Calu3 (cell line): ENCODE measurements around the gene COL18A1. TPM values are rescaled to one million over a fixed set of nuclear protein-coding genes. Genes with fewer than 3 reads are reported as not detected.

Source experiments
- BruUV-seq: library from RNA; stranded (reverse); fragments of 400-500 nt; replicated peaks from 2 replicates; lab custom pipeline; 2021; lab: Mats Ljungman, UMichigan
- CTCF ChIA-PET: fragments of 300-600 bp; sonication (Branson Sonifier 250); formaldehyde crosslinking; loops from one replicate; lab custom pipeline; 2022; ENCODE audit warnings: antibody characterized with exemption; lab: Charles Lee
- DNase-seq: peaks from one replicate; pipeline ENCODE4 v3.0.0; 2022
- H3K27ac Mint-ChIP-seq: one replicate; pipeline ENCODE4 v1.8.0; 2022; ENCODE audit warnings: mixed read lengths; ENCODE audit not compliant: unreplicated experiment
- H3K27me3 Mint-ChIP-seq: one replicate; pipeline ENCODE4 v1.8.0; 2022; ENCODE audit warnings: mixed read lengths; ENCODE audit not compliant: unreplicated experiment
- H3K36me3 Mint-ChIP-seq: one replicate; pipeline ENCODE4 v1.8.0; 2022; ENCODE audit warnings: mild to moderate bottlenecking, moderate library complexity, mixed read lengths; ENCODE audit not compliant: insufficient read depth, unreplicated experiment
- H3K4me1 Mint-ChIP-seq: one replicate; pipeline ENCODE4 v1.8.0; 2022; ENCODE audit warnings: mild to moderate bottlenecking, low read depth, mixed read lengths; ENCODE audit not compliant: unreplicated experiment
- H3K4me3 Mint-ChIP-seq: one replicate; pipeline ENCODE4 v1.8.0; 2022; ENCODE audit warnings: mild to moderate bottlenecking, low read depth, moderate library complexity, mixed read lengths; ENCODE audit not compliant: unreplicated experiment
- H3K9me3 Mint-ChIP-seq: one replicate; pipeline ENCODE4 v1.8.0; 2022; ENCODE audit warnings: low read depth, mixed read lengths; ENCODE audit not compliant: unreplicated experiment
- CTCF ChIP-seq: fragments of 200-600 bp; IDR thresholded peaks from one replicate; pipeline ENCODE4 v1.8.0; 2022; ENCODE audit warnings: antibody characterized with exemption; ENCODE audit not compliant: unreplicated experiment
- intact Hi-C: fragments of 100-400 bp; cut with micrococcal nuclease; formaldehyde crosslinking; loops from one replicate; pipeline ENCODE4 v1.10.0; 2022; ENCODE audit not compliant: unreplicated experiment
- total RNA-seq: library from RNA; stranded (reverse); gene quantifications from 2 replicates; pipeline ENCODE4 v1.2.3, GENCODE V29; 2022

The COL18A1 gene
- total RNA-seq, 1 experiment from 2014 or later = 82.9 TPM

- CTCF ChIA-PET = no interaction called here
- H3K36me3 Mint-ChIP-seq = no peaks in the 10 kb centered on the region
- BruUV-seq = no TSS peak
- TF ChIP-seq CTCF = no peak
- H3K9me3 Mint-ChIP-seq = peaks cover 2% of the 10 kb centered on the region
- H3K4me1 Mint-ChIP-seq = no peaks in the 10 kb centered on the region
- intact Hi-C loops = no loop called here
- no peak for DNase-seq
- H3K27me3 Mint-ChIP-seq = no peaks in the 10 kb centered on the region
- H3K27ac Mint-ChIP-seq = no peak overlapping the region
- no peak overlapping the region for H3K4me3 Mint-ChIP-seq
These were observed 26.6 kb upstream of the COL18A1 start for GRCh38 chr21:45378258-45378966.

- H3K4me1 Mint-ChIP-seq = no peaks in the 10 kb centered on the region
- no peaks in the 10 kb centered on the region for H3K27me3 Mint-ChIP-seq
- no peak overlapping the region for H3K27ac Mint-ChIP-seq
- DNase-seq = no peak
- CTCF ChIA-PET = no interaction called here
- intact Hi-C loops = no loop called here
- no peak overlapping the region for H3K4me3 Mint-ChIP-seq
- no peak for TF ChIP-seq CTCF
- H3K9me3 Mint-ChIP-seq = peaks cover 2% of the 10 kb centered on the region
- no peaks in the 10 kb centered on the region for H3K36me3 Mint-ChIP-seq
- no TSS peak for BruUV-seq
These were observed 25.6 kb upstream of the COL18A1 start for GRCh38 chr21:45379171-45379900.

GRCh38 chr21:45379901-45380330, 25.0 kb upstream of the COL18A1 start:
- no peak for DNase-seq
- H3K27me3 Mint-ChIP-seq = peaks cover 2% of the 10 kb centered on the region
- no peak for TF ChIP-seq CTCF
- CTCF ChIA-PET = no interaction called here
- H3K4me3 Mint-ChIP-seq = no peak overlapping the region
- no peaks in the 10 kb centered on the region for H3K36me3 Mint-ChIP-seq
- intact Hi-C loops = no loop called here
- no peaks in the 10 kb centered on the region for H3K4me1 Mint-ChIP-seq
- H3K9me3 Mint-ChIP-seq = peaks cover 2% of the 10 kb centered on the region
- no TSS peak for BruUV-seq
- H3K27ac Mint-ChIP-seq = no peak overlapping the region

GRCh38 chr21:45380566-45380965, 24.4 kb upstream of the COL18A1 start:
- Mint-ChIP-seq H3K27ac (no peak overlapping the region), H3K4me3 (no peak overlapping the region), H3K27me3 (peaks cover 8% of the 10 kb centered on the region), H3K4me1 (no peaks in the 10 kb centered on the region), H3K36me3 (no peaks in the 10 kb centered on the region), H3K9me3 (peaks cover 2% of the 10 kb centered on the region)
- no peak for TF ChIP-seq CTCF
- CTCF ChIA-PET = no interaction called here
- DNase-seq = no peak
- BruUV-seq = no TSS peak
- intact Hi-C loops = no loop called here
